GM19438 (cell line): ENCODE data around the gene CD93.

Source experiments
- ATAC-seq: cut with Tn5 transposase; IDR thresholded peaks from one replicate; pipeline ENCODE4 v1.9.1; 2021; ENCODE audit warnings: low read depth; ENCODE audit not compliant: unreplicated experiment

CD93 gene

GRCh38 chr20:23121751-23122320, 35.7 kb upstream of the CD93 start:
- ATAC-seq: no peak

GRCh38 chr20:23120936-23121750, 35.0 kb upstream of the CD93 start:
- no peak for ATAC-seq

GRCh38 chr20:23120261-23120660, 34.1 kb upstream of the CD93 start:
- ATAC-seq: no peak

- no peak for ATAC-seq
Observed at GRCh38 chr20:23119456-23120216, 33.5 kb upstream of the CD93 start.

- no peak for ATAC-seq
Observed at GRCh38 chr20:23118766-23119165, 32.6 kb upstream of the CD93 start.

- no peak for ATAC-seq
Observed at GRCh38 chr20:23118144-23118543, 32.0 kb upstream of the CD93 start.

- no peak for ATAC-seq
Observed at GRCh38 chr20:23117738-23118137, 31.6 kb upstream of the CD93 start.

GRCh38 chr20:23116311-23117089, 30.4 kb upstream of the CD93 start:
- ATAC-seq: no peak

- no peak for ATAC-seq
Observed at GRCh38 chr20:23115822-23116221, 29.7 kb upstream of the CD93 start.

GRCh38 chr20:23114448-23115082, 28.4 kb upstream of the CD93 start:
- ATAC-seq: no peak

GRCh38 chr20:23114018-23114417, 27.9 kb upstream of the CD93 start:
- ATAC-seq: no peak

- no peak for ATAC-seq
Observed at GRCh38 chr20:23112595-23112994, 26.5 kb upstream of the CD93 start.

- no peak for ATAC-seq
Observed at GRCh38 chr20:23111944-23112342, 25.8 kb upstream of the CD93 start.

- ATAC-seq: no peak
Observed at GRCh38 chr20:23111307-23111943, 25.3 kb upstream of the CD93 start.

- ATAC-seq: no peak
Observed at GRCh38 chr20:23108871-23109270, 22.7 kb upstream of the CD93 start.

GRCh38 chr20:23107466-23107865, 21.3 kb upstream of the CD93 start:
- no peak for ATAC-seq

GRCh38 chr20:23106271-23106851, 20.2 kb upstream of the CD93 start:
- no peak for ATAC-seq

GRCh38 chr20:23105193-23105592, 19.1 kb upstream of the CD93 start:
- no peak for ATAC-seq

GRCh38 chr20:23103284-23104018, 17.3 kb upstream of the CD93 start:
- no peak for ATAC-seq
